HG02610 (cell line): ENCODE data around the gene GVQW3.

ENCODE experiments used
- ATAC-seq: cut with Tn5 transposase; IDR thresholded peaks from one replicate; pipeline ENCODE4 v1.9.1; 2021; ENCODE audit warnings: mild to moderate bottlenecking, moderate library complexity; ENCODE audit not compliant: unreplicated experiment

GVQW3 gene

GRCh38 chr11:76444384-76445120 is 63.4 kb downstream of the GVQW3 start, which contains the start of gene EMSY:
TSS of gene EMSY (plus strand) at chr11:76445018. CDS start at chr11:76446939, 1,921 bp downstream.
- ATAC-seq: peak; percentile 92

- ATAC-seq: peak; percentile 50
Observed at GRCh38 chr11:76445121-76446084, 64.3 kb downstream of the GVQW3 start.

- no peak for ATAC-seq
Observed at GRCh38 chr11:76448506-76448905, 67.4 kb downstream of the GVQW3 start.

- no peak for ATAC-seq
Observed at GRCh38 chr11:76453248-76453647, 72.1 kb downstream of the GVQW3 start.

GRCh38 chr11:76455331-76455730 is 74.2 kb downstream of the GVQW3 start:
- no peak for ATAC-seq

GRCh38 chr11:76455931-76456330 is 74.8 kb downstream of the GVQW3 start:
- ATAC-seq: no peak

GRCh38 chr11:76456571-76456970 is 75.4 kb downstream of the GVQW3 start:
- ATAC-seq: no peak
